Spleen (tissue), 11 donors: ENCODE measurements around the gene PNPO. TPM values are rescaled to one million over a fixed set of nuclear protein-coding genes. Genes with fewer than 3 reads are reported as not detected.

ENCODE experiments used
- DNase-seq: peaks from one replicate; pipeline ENCODE4 v3.0.0-alpha.2; 2020
- H3K27ac ChIP-seq, 8 donors: fragments of 200-600 bp; sonication (generic) in 7 of 8; 1 replicate in 4 of 8; 2 replicates in 4 of 8; pipeline versions ENCODE4 v1.5.0 to v1.8.0; 2016 to 2021; ENCODE audit warnings: inconsistent platforms in 4 of 8, mild to moderate bottlenecking in 4 of 8, moderate library complexity in 1 of 8
- H3K27me3 ChIP-seq, 7 donors: fragments of 200-600 bp; sonication (generic) in 6 of 7; replicated peaks in 1 of 7; 1 replicate in 4 of 7; 2 replicates in 3 of 7; pipeline versions ENCODE4 v1.5.0 to v1.8.0; 2016 to 2021; ENCODE audit warnings: inconsistent platforms in 3 of 7, mild to moderate bottlenecking in 1 of 7
- H3K36me3 ChIP-seq, 6 donors: fragments of 200-600 bp; sonication (generic) in 5 of 6; 1 replicate in 4 of 6; 2 replicates in 2 of 6; pipeline versions ENCODE4 v1.5.0 to v1.8.0; 2016 to 2021; ENCODE audit warnings: inconsistent platforms in 2 of 6
- H3K4me1 ChIP-seq, 6 donors: fragments of 200-600 bp; sonication (generic) in 5 of 6; 1 replicate in 3 of 6; 2 replicates in 3 of 6; pipeline versions ENCODE4 v1.5.0 to v1.8.0; 2016 to 2021; ENCODE audit warnings: inconsistent platforms in 3 of 6
- H3K4me3 ChIP-seq, 8 donors: fragments of 200-600 bp; sonication (generic) in 7 of 8; 1 replicate in 4 of 8; 2 replicates in 4 of 8; pipeline versions ENCODE4 v1.5.0 to v1.8.0; 2016 to 2021; ENCODE audit warnings: inconsistent platforms in 4 of 8, mild to moderate bottlenecking in 4 of 8, moderate library complexity in 2 of 8
- H3K9me3 ChIP-seq, 8 donors: fragments of 200-600 bp; sonication (generic) in 7 of 8; 1 replicate in 4 of 8; 2 replicates in 4 of 8; pipeline versions ENCODE4 v1.5.0 to v1.8.0; 2016 to 2021; ENCODE audit warnings: inconsistent platforms in 4 of 8
- CTCF ChIP-seq, 11 experiments: fragments of 200-600 bp in 7 of 11; fragments of 450-650 bp in 4 of 11; sonication (generic) in 4 of 11; IDR thresholded peaks in 8 of 11; conservative IDR thresholded peaks in 3 of 11; 1 replicate in 7 of 11; 2 replicates in 4 of 11; pipeline versions ENCODE4 v1.4.0 to v1.8.0; 2016 to 2021; ENCODE audit warnings: antibody characterized with exemption in 11 of 11, inconsistent platforms in 4 of 11, mild to moderate bottlenecking in 1 of 11
- POLR2A ChIP-seq, 3 donors: fragments of 450-650 bp; IDR thresholded peaks; one replicate each; pipeline ENCODE4 v1.5.1; 2017; ENCODE audit warnings: antibody characterized with exemption in 3 of 3, mild to moderate bottlenecking in 1 of 3
- POLR2AphosphoS5 ChIP-seq, 3 donors: sonication (generic); formaldehyde crosslinking; IDR thresholded peaks; one replicate each; pipeline ENCODE4 v1.5.1; 2017; ENCODE audit warnings: antibody characterized with exemption in 3 of 3
- WGBS, 5 donors: extraction: QIAGEN DNeasy Blood & Tissue Kit in 3 of 5; methylation state at CpG; one replicate each; pipeline versions ENCODE4 v1.1.5 to v1.1.7; 2013 to 2018; 5-methylcytosine and 5-hydroxymethylcytosine counted together
- intact Hi-C: fragments of 100-400 bp; cut with DNase I; formaldehyde crosslinking; loops from one replicate; pipeline ENCODE4 v1.15.0; 2023; ENCODE audit warnings: low total_unique reads
- polyA plus RNA-seq, 3 donors: library from polyadenylated mRNA; stranded (reverse); fragments of 200-250 nt; gene quantifications; one replicate each; pipeline ENCODE4 v1.2.1, GENCODE V29; 2013
- total RNA-seq, 7 donors: library from RNA; depleted of rRNA in 3 of 7; stranded (reverse); fragments of >200 nt in 3 of 7; fragmentation: NEBNext Ultra II Directional in 4 of 7; extraction: Animal tissue kit (Norgen Biotek cat#: 25700) in 4 of 7; gene quantifications; one replicate each; pipeline versions ENCODE4 v1.1.0 to v1.2.1, GENCODE V29; 2016 to 2021
- donor health status: healthy with polysubstance abuse.
- donor health status: DM: no; HTN: no; CAD: no; lungs with moderate emphysema.
- donor health status: DM: no; HTN: no; CAD: no.
- donor health status: Bipolar disorder and iron deficiency.
- donor health status: healthy.
- donor health status: DM: no; HTN: no; CAD: no.
- donor health status: DM: yes; HTN: yes; CAD: no.

Gene PNPO
- total and polyA plus RNA-seq, 10 donors = 6.1 to 28.9 (median 26.6) TPM

GRCh38 chr17:47955497-47956461 lies 14.4 kb downstream of the PNPO start:
- intact Hi-C loops = no loop called here
- Histone ChIP-seq H3K27me3 (no peaks in the 10 kb centered on the region), H3K9me3 (no peaks in the 10 kb centered on the region), H3K27ac (no peak overlapping the region), H3K36me3 (peaks cover 0 to 5% (median 0%) of the 10 kb centered on the region in 6 donors), H3K4me1 (no peaks in the 10 kb centered on the region), H3K4me3 (no peak overlapping the region)
- 80 to 94% (median 90%) methylated on average over 7 of the region's 7 CpGs for WGBS, 5 donors
- DNase-seq = no peak
- TF ChIP-seq CTCF (IDR thresholded peaks at IDR 0.05 in 8 of 11, conservative IDR thresholded peaks at IDR 0.05 in 3 of 11) = no peak
- no peak for TF ChIP-seq POLR2AphosphoS5 (IDR thresholded peaks at IDR 0.05)
- no peak for TF ChIP-seq POLR2A (IDR thresholded peaks at IDR 0.05)

- TF ChIP-seq POLR2AphosphoS5 (IDR thresholded peaks at IDR 0.05) (no peak), POLR2A (IDR thresholded peaks at IDR 0.05) (no peak), CTCF (IDR thresholded peaks at IDR 0.05 in 8 of 11, conservative IDR thresholded peaks at IDR 0.05 in 3 of 11) (no peak)
- WGBS, 5 donors = 71 to 100% (median 76%) methylated on average over 1 to 4 of the region's 4 CpGs
- no peaks in the 10 kb centered on the region for H3K9me3 ChIP-seq
- no peak overlapping the region for H3K27ac ChIP-seq
- H3K4me1 ChIP-seq = no peaks in the 10 kb centered on the region
- intact Hi-C loops = no loop called here
- H3K36me3 ChIP-seq = peaks cover 0 to 5% (median 0%) of the 10 kb centered on the region in 6 donors
- no peaks in the 10 kb centered on the region for H3K27me3 ChIP-seq
- DNase-seq = no peak
- H3K4me3 ChIP-seq = no peak overlapping the region
Observed at GRCh38 chr17:47956791-47957590, 15.6 kb downstream of the PNPO start.

DNA sequence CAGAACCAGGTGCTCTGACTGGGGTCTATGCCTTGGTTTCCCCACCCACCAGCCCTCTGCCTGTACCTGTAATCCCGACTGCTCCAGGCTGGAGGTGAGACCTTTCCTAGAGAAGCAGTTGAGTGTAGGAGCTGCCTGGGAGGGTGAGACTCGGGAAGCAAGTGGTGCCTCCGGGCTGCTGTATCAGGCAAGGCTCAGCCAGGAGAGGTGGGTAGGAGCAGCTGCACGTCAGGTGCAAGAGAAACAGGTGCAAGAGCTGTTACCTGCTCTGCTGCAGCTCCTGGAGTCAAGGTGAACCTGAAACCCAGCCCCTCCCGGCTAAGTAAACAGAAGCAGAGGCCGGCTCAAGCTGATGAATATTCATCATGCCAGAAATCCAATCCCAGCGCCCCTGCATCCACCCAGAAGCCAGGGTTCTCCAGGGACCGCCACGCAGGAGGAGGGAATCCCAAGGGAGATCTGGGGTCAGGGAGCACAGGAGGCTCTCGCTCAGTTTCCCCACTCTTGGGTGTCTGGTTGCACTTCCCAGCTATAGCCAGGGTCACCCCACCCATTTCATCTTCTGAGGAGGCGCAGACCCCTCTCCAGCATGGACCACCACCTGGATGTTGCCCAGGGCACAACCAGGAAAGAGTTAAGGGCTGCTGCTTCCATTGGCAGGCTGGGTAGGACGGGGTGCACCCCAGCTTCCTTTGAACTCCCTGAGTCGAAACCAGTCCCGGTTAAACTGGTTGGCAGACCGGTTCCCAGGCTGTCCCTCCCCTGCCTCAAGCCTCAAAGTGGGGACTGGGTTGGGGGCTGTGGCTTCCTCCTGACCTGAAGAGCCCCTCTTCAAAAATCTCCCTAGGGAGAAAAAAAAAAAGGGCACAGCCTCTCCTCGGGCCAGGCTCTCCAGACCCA lies 16.5 kb downstream of the PNPO start, which contains the start of gene PRR15L:
Gene PRR15L, minus strand, starts transcription at position 293 of the 900 bp plus-strand sequence. CDS start 4,649 bp downstream, outside the sequence.
- Histone ChIP-seq H3K9me3 (no peaks in the 10 kb centered on the region), H3K36me3 (peaks cover 0 to 2% (median 0%) of the 10 kb centered on the region in 6 donors), H3K27ac (no peak within 1 kb of the TSS), H3K4me3 (no peak within 1 kb of the TSS), H3K4me1 (no peaks in the 10 kb centered on the region), H3K27me3 (no peaks in the 10 kb centered on the region)
- WGBS, 5 donors = 57 to 79% (median 74%) methylated on average over 9 to 16 of the region's 16 CpGs
- intact Hi-C loops = no loop called here
- TF ChIP-seq CTCF (IDR thresholded peaks at IDR 0.05 in 8 of 11, conservative IDR thresholded peaks at IDR 0.05 in 3 of 11) (no peak), POLR2AphosphoS5 (IDR thresholded peaks at IDR 0.05) (no peak), POLR2A (IDR thresholded peaks at IDR 0.05) (no peak)
- no peak for DNase-seq
